Fibroblast of pulmonary artery (primary cell): ENCODE measurements around the gene MIER1.
"Not testable (repeated sequence)": the region's sequence is repeated elsewhere in the genome, so short reads cannot be mapped to it uniquely, and the experiment has no call there.

ENCODE experiments used
- DNase-seq: peaks from one replicate; pipeline ENCODE4 v3.0.0-alpha.2; 2010; ENCODE audit warnings: low read depth
- H3K4me3 ChIP-seq: replicated peaks from 2 replicates; pipeline ENCODE4 v1.5.1; 2011; ENCODE audit warnings: low read depth, mild to moderate bottlenecking, control low read depth, low read length, moderate library complexity
- TF ChIP-seq, protein P1 (sequence below): IDR thresholded peaks from 2 replicates; pipeline ENCODE4 v1.5.1; 2011; ENCODE audit warnings: mild to moderate bottlenecking, control low read depth, low read length, inconsistent platforms; ENCODE audit errors: missing control alignments

MIER1 gene

DNA sequence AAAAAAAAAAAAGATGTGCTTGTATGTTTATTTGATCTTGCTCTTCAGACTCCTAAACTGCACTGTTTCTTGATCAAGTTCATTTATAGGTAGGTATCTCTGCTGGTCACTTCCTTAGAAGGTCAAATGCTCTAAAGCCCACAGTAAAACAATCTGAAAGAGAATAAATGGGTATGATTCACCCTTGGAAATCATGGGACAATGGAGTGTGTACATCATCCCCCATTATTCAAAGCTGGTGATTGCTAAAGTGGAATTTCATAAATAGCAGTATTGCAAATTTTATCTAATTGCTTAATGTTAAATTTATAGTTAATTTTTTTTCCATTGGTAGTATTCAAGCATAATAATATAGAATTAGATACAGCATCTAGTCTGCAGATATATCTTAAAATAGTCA is 53.4 kb downstream of the MIER1 start:
- peak; percentile 23 for DNase-seq
- TF ChIP-seq, protein P1, sequence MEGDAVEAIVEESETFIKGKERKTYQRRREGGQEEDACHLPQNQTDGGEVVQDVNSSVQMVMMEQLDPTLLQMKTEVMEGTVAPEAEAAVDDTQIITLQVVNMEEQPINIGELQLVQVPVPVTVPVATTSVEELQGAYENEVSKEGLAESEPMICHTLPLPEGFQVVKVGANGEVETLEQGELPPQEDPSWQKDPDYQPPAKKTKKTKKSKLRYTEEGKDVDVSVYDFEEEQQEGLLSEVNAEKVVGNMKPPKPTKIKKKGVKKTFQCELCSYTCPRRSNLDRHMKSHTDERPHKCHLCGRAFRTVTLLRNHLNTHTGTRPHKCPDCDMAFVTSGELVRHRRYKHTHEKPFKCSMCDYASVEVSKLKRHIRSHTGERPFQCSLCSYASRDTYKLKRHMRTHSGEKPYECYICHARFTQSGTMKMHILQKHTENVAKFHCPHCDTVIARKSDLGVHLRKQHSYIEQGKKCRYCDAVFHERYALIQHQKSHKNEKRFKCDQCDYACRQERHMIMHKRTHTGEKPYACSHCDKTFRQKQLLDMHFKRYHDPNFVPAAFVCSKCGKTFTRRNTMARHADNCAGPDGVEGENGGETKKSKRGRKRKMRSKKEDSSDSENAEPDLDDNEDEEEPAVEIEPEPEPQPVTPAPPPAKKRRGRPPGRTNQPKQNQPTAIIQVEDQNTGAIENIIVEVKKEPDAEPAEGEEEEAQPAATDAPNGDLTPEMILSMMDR, result no peak
- no peak overlapping the region for H3K4me3 ChIP-seq

DNA sequence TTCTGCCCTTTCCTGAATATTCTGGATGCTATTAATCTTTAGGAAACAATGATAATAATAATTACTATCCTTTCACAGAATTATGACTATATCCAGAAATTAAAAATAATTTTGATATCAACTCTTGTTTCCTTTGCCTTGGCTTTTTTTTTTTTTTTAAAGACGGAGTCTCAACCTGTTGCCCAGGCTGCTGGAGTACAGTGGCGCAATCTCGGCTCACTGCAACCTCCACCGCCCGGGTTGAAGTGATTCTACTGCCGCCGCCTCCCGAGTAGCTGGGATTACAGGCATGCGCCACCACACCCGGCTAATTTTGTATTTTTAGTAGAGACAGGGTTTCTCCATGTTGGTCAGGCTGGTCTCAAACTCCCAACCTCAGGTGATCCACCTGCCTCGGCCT is 54.8 kb downstream of the MIER1 start:
- not testable (repeated sequence) for H3K4me3 ChIP-seq, DNase-seq

DNA sequence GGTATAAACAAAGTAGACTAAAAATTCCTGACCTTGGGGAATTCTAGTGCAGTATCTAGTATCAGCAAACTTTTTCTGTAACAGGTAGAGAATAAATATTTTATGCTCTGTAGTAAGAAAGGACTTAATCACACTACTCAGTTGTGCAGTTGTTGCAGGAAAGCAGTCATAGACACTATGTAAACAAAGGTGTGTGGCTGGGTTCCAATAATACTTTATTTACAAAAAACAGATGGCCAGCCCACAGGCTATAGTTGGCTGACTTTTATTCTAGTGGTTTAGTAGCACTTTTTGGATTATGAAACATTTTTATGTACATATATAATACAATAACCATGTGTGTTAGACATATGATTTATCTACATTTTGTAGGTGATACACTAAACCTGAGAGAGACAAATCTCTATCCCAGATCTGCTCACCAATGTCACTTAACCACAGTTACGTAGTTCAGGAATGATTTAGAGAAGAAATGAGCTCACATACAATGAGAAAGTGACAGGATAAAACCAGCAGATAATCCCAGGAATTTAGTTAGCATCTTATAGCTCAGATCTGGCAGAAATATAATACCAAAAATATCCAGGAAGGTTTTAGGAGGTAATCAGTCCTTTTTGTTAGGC is 56.1 kb downstream of the MIER1 start:
- peak; percentile 33 for DNase-seq
- TF ChIP-seq, protein P1, result no peak
- H3K4me3 ChIP-seq, result no peak overlapping the region

DNA sequence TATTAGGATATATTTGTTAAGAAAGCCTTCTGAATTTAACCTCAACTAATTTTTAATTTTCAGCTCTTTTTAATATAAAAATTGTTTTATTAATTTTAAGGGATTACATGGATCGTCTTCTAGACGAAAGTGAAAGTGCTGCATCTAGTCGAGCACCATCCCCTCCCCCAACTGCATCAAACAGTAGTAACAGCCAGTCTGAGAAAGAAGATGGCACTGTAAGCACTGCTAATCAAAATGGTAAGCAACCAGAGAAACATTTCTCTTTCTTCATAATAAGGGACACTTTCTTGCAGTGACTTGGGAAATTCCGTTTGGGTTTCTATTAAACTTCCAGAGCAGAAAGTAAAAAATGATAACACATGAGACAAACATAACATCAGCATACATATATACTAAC is 56.9 kb downstream of the MIER1 start:
- TF ChIP-seq, protein P1, result no peak
- peak overlapping the region; percentile 5 for H3K4me3 ChIP-seq
- DNase-seq, result peak; percentile 18

DNA sequence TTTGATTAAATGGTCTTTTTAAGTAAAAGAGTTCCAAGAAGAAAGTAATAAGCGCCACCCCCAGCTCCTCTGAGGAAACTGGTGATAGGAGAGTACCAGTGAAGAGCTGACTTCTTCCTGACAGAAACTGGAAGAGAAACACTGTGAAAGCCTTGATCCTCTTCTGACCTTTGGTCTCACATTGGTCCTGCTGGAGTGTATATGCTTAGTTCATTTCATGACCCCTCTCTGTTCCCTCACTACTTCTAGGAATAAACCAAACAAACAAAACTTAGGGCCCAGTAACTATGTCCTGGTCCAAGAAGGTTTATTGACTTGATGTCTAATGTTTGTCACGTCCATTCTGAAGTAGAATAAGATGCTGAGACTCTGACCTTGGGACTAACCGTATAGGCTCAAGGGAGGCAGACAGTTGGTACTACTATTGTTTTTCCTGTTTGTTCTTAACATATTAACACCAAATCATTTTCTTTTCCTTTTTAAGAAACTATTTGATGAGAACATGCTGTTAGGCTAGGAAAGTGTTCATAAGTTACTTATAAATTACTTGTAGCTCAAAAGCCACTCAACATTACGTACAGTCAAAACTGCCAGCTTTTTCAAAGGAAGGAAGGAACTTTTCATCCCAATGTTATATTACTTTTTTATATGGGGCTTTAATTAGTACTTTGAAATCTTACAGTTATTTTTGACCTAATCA is 57.9 kb downstream of the MIER1 start:
- no peak for DNase-seq
- TF ChIP-seq, protein P1, result no peak

DNA sequence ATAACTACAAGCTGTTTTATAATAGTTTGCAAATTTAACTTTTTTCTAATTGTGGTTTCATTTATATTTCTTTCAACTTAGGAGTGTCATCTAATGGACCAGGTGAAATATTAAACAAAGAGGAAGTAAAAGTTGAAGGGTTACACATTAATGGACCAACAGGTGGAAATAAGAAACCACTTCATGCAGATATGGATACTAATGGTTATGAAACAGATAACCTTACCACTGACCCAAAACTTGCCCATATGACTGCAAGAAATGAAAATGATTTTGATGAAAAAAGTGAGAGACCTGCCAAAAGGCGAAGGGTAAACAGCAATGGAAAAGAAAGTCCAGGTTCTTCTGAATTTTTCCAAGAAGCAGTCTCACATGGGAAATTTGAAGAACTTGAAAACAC is 59.7 kb downstream of the MIER1 start:
- DNase-seq, result no peak
- H3K4me3 ChIP-seq, result no peak overlapping the region
- TF ChIP-seq, protein P1, result no peak

More for the DNA sequence above, 57.9 kb downstream of the MIER1 start:
- no peak overlapping the region for H3K4me3 ChIP-seq

DNA sequence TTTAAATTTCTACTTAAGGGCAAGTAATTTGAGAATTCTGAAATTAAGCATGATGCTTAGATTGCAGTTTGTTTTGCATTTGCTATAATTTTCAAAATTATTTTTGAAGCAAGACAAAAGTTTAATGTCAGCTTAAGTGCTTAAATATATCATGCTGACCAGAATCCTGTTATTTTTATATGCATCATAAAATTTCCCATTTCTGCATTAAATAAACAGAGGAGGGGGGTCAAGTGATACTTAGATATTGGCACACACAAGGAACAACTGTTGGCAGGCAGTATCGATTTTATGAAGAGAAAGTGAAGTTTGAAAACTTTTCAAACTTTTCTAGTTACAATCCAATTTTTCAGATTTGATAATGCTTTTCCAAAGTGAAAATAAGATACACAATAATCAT is 61.0 kb downstream of the MIER1 start:
- H3K4me3 ChIP-seq, result no peak overlapping the region
- DNase-seq, result no peak
- TF ChIP-seq, protein P1, result no peak
